HEK293 (cell line): ENCODE data around the gene MPPED2.

Source experiments
- CTCF ChIA-PET: fragments of 350-600 bp; formaldehyde crosslinking; extraction: SDS; loops from one replicate; lab custom pipeline; 2021; ENCODE audit warnings: antibody characterized with exemption; lab: Yijun Ruan, JAX
- POLR2A ChIA-PET: fragments of 300-600 bp; formaldehyde crosslinking; extraction: SDS; loops from one replicate; lab custom pipeline; 2020; ENCODE audit warnings: antibody characterized with exemption, inconsistent platforms; lab: Yijun Ruan, JAX
- H3K27ac ChIP-seq: fragments of 200-500 bp; sonication (Bioruptor generic); 2 replicates; pipeline ENCODE4 v1.5.1; 2014; ENCODE audit warnings: low read depth, low read length, control low read depth, inconsistent platforms; ENCODE audit errors: extremely low read depth
- H3K36me3 ChIP-seq, 2 experiments: fragments of 200-500 bp in 1 of 2; sonication (Bioruptor generic) in 1 of 2; 1 replicate in 1 of 2; 2 replicates in 1 of 2; pipeline ENCODE4 v1.5.1; 2014 to 2017; ENCODE audit warnings: inconsistent platforms in 2 of 2, low read length in 2 of 2; ENCODE audit not compliant: control insufficient read depth in 2 of 2, insufficient read depth in 1 of 2
- H3K4me1 ChIP-seq: fragments of 200-500 bp; sonication (Bioruptor generic); 2 replicates; pipeline ENCODE4 v1.5.1; 2014; ENCODE audit warnings: mild to moderate bottlenecking, low read length, inconsistent platforms; ENCODE audit not compliant: control insufficient read depth, insufficient read depth
- H3K4me3 ChIP-seq: 2 replicates; pipeline ENCODE4 v1.5.1; 2011; ENCODE audit warnings: low read depth, mild to moderate bottlenecking, control low read depth, low read length, moderate library complexity
- H3K9me3 ChIP-seq: fragments of 200-500 bp; sonication (Bioruptor generic); 2 replicates; pipeline ENCODE4 v1.5.1; 2014; ENCODE audit warnings: low read depth, low read length, inconsistent platforms; ENCODE audit not compliant: control insufficient read depth, insufficient read depth
- ATF2 ChIP-seq: fragments of 450-650 bp; formaldehyde crosslinking; IDR thresholded peaks from 2 replicates; pipeline ENCODE4 v1.5.1; 2016; ENCODE audit warnings: missing biosample characterization, missing genetic modification characterization, low read depth
- FEZF1 ChIP-seq: fragments of 450-650 bp; formaldehyde crosslinking; IDR thresholded peaks from 2 replicates; pipeline ENCODE4 v1.5.1; 2016; ENCODE audit warnings: missing biosample characterization, missing genetic modification characterization
- KLF7 ChIP-seq: fragments of 450-650 bp; formaldehyde crosslinking; IDR thresholded peaks from 2 replicates; pipeline ENCODE4 v1.5.1; 2016; ENCODE audit warnings: missing biosample characterization, missing genetic modification characterization, borderline replicate concordance
- PRDM10 ChIP-seq: fragments of 450-650 bp; formaldehyde crosslinking; IDR thresholded peaks from 2 replicates; pipeline ENCODE4 v1.5.1; 2016; ENCODE audit warnings: missing biosample characterization, missing genetic modification characterization
- SCRT2 ChIP-seq: fragments of 450-650 bp; formaldehyde crosslinking; IDR thresholded peaks from 2 replicates; pipeline ENCODE4 v1.5.1; 2016; ENCODE audit warnings: missing biosample characterization, missing genetic modification characterization
- YY1 ChIP-seq: fragments of 450-650 bp; formaldehyde crosslinking; IDR thresholded peaks from 2 replicates; pipeline ENCODE4 v1.5.1; 2018; ENCODE audit warnings: missing biosample characterization, missing genetic modification characterization
- ZBTB1 ChIP-seq: fragments of 450-650 bp; formaldehyde crosslinking; IDR thresholded peaks from 2 replicates; pipeline ENCODE4 v1.5.1; 2016; ENCODE audit warnings: missing biosample characterization, missing genetic modification characterization
- ZBTB21 ChIP-seq: fragments of 450-650 bp; formaldehyde crosslinking; IDR thresholded peaks from 2 replicates; pipeline ENCODE4 v1.5.1; 2017; ENCODE audit warnings: missing biosample characterization, missing genetic modification characterization
- ZBTB44 ChIP-seq: fragments of 450-650 bp; IDR thresholded peaks from 2 replicates; pipeline ENCODE4 v1.5.1; 2018; ENCODE audit warnings: missing biosample characterization, mild to moderate bottlenecking, missing genetic modification characterization
- ZNF138 ChIP-seq: fragments of 450-650 bp; formaldehyde crosslinking; IDR thresholded peaks from 2 replicates; pipeline ENCODE4 v1.5.1; 2016; ENCODE audit warnings: missing biosample characterization, missing genetic modification characterization, borderline replicate concordance
- ZNF146 ChIP-seq: fragments of 450-650 bp; formaldehyde crosslinking; IDR thresholded peaks from 2 replicates; pipeline ENCODE4 v1.5.1; 2016; ENCODE audit warnings: missing biosample characterization, missing genetic modification characterization
- ZNF248 ChIP-seq: fragments of 450-650 bp; formaldehyde crosslinking; IDR thresholded peaks from 2 replicates; pipeline ENCODE4 v1.5.1; 2017; ENCODE audit warnings: missing biosample characterization, missing genetic modification characterization
- ZNF266 ChIP-seq: fragments of 450-650 bp; formaldehyde crosslinking; IDR thresholded peaks from 2 replicates; pipeline ENCODE4 v1.5.1; 2016; ENCODE audit warnings: missing biosample characterization, missing genetic modification characterization, low read depth
- ZNF302 ChIP-seq: fragments of 450-650 bp; formaldehyde crosslinking; IDR thresholded peaks from 2 replicates; pipeline ENCODE4 v1.5.1; 2016; ENCODE audit warnings: missing biosample characterization, missing genetic modification characterization, low read depth
- ZNF521 ChIP-seq: fragments of 450-650 bp; formaldehyde crosslinking; IDR thresholded peaks from 2 replicates; pipeline ENCODE4 v1.5.1; 2017; ENCODE audit warnings: missing biosample characterization, mild to moderate bottlenecking, missing genetic modification characterization
- ZNF777 ChIP-seq: fragments of 450-650 bp; formaldehyde crosslinking; IDR thresholded peaks from 2 replicates; pipeline ENCODE4 v1.5.1; 2017; ENCODE audit warnings: missing biosample characterization, missing genetic modification characterization, borderline replicate concordance
- ZNF792 ChIP-seq: fragments of 450-650 bp; formaldehyde crosslinking; IDR thresholded peaks from 2 replicates; pipeline ENCODE4 v1.5.1; 2016; ENCODE audit warnings: missing biosample characterization, missing genetic modification characterization
- ZSCAN23 ChIP-seq: fragments of 450-650 bp; formaldehyde crosslinking; IDR thresholded peaks from 2 replicates; pipeline ENCODE4 v1.5.1; 2016; ENCODE audit warnings: missing biosample characterization, missing genetic modification characterization

The MPPED2 gene

GRCh38 chr11:30451626-30452025 lies 134.5 kb downstream of the MPPED2 start:
- no peaks in the 10 kb centered on the region for H3K9me3 ChIP-seq
- CTCF ChIA-PET, result no interaction called here
- H3K4me1 ChIP-seq, result peaks cover 23% of the 10 kb centered on the region; the same call in 1 of the 2 replicates
- no peak for TF ChIP-seq SCRT2 (tag by site-specific recombination)
- 0 out of 2 replicates have a peak, but pooled peaks have one; percentile 16 for TF ChIP-seq FEZF1 (tag by site-specific recombination)
- no peaks in the 10 kb centered on the region for H3K36me3 ChIP-seq
- no peak overlapping the region for H3K4me3 ChIP-seq
- H3K27ac ChIP-seq, result no peak overlapping the region
- POLR2A ChIA-PET, result no interaction called here

DNA sequence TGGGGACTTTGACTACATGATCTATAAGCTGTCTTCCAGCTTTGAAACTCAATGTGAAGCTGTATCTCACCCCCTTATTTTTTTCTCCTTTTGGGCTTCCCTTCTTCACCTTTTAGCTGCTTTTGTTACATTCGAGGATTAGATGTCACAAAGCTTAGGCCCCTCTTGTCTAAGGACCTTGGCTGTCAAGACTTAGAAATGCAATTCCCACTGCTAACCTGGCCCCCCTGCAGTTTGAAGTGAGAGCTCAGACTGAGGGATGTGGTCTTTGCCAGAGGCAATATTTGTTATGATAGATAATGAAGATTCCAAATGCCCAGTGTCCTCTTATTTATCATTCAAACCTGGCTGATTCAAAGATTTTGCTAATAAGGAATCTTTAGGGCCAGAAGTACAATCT lies 135.0 kb downstream of the MPPED2 start:
- TF ChIP-seq ZNF521 (tag by site-specific recombination), result no peak
- TF ChIP-seq ZNF146, result no peak
- H3K27ac ChIP-seq, result no peak overlapping the region; the same call in 1 of the 2 replicates
- no peak overlapping the region for H3K4me3 ChIP-seq
- H3K4me1 ChIP-seq, result peaks cover 23% of the 10 kb centered on the region; the same call in 1 of the 2 replicates
- CTCF ChIA-PET, result no interaction called here
- H3K9me3 ChIP-seq, result no peaks in the 10 kb centered on the region
- POLR2A ChIA-PET, result no interaction called here
- no peaks in the 10 kb centered on the region for H3K36me3 ChIP-seq

- POLR2A ChIA-PET, result no interaction called here
- no peaks in the 10 kb centered on the region for H3K36me3 ChIP-seq
- no peak overlapping the region for H3K27ac ChIP-seq
- TF ChIP-seq ZNF792 (tag by site-specific recombination) (no peak), ZNF138 (tag by site-specific recombination) (no peak), ZBTB21 (tag by site-specific recombination) (no peak), ZBTB1 (no peak), ZNF248 (tag by site-specific recombination) (no peak)
- TF ChIP-seq, all 188 proteins: peak for 0
- H3K4me1 ChIP-seq, result peaks cover 9% of the 10 kb centered on the region; the same call in 1 of the 2 replicates
- CTCF ChIA-PET, result interaction anchor here (0.7 kb wide), 1 partner anchor 356 kb away, joined by 4 read pairs; no protein-coding TSS in a partner anchor
- no peak overlapping the region for H3K4me3 ChIP-seq
- H3K9me3 ChIP-seq, result no peaks in the 10 kb centered on the region
Observed at GRCh38 chr11:30447058-30447640, 139.0 kb downstream of the MPPED2 start.

DNA sequence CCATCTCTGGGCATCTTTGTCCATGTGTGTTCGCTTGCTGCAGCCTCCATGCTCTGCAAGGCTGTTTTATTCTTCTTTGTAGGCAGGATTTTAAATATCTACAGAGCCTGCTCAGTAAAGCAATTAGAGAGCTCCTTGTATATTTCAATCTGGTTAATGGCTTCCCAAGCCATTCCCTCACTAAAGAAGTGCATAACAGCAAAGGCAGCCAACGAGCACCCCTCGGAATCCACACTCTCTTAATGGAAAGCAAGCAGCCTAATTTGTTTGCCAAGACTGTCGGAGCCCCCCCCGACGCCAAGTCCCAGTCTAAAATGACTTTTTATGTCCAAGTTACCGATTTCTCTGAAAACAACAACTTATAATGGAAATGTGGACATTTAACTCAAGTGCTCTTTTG lies 139.6 kb downstream of the MPPED2 start:
- ChIA-PET POLR2A (no interaction called here), CTCF (interaction anchor here (0.6 to 0.7 kb wide), 2 partner anchors 66 to 357 kb away, joined by 4 to 6 read pairs; no protein-coding TSS in a partner anchor)
- Histone ChIP-seq H3K4me1 (0 out of 2 replicates have a peak, but pooled peaks cover 5% of the 10 kb centered on the region), H3K27ac (no peak overlapping the region), H3K4me3 (no peak overlapping the region), H3K36me3 (no peaks in the 10 kb centered on the region), H3K9me3 (no peaks in the 10 kb centered on the region)
- TF ChIP-seq ZNF266 (tag by site-specific recombination) (no peak), YY1 (tag by site-specific recombination) (no peak), KLF7 (tag by site-specific recombination) (no peak), ZNF777 (tag by site-specific recombination) (no peak), ATF2 (tag by site-specific recombination) (no peak), ZSCAN23 (tag by site-specific recombination) (no peak), ZNF302 (tag by site-specific recombination) (no peak), ZBTB44 (tag by site-specific recombination) (no peak), PRDM10 (tag by site-specific recombination) (no peak)
